GM06990 (cell line): Measurements from ENCODE around the gene CDH2.

ENCODE experiments used
- DNase-seq: peaks from one replicate; pipeline ENCODE4 v3.0.0-alpha.2; 2011; ENCODE audit not compliant: insufficient read length; ENCODE audit errors: extremely low read depth
- H3K27me3 ChIP-seq: replicated peaks from 2 replicates; pipeline ENCODE4 v1.6.0; 2011; ENCODE audit warnings: low read length; ENCODE audit not compliant: control insufficient read depth, insufficient read depth
- H3K36me3 ChIP-seq: 2 replicates; pipeline ENCODE4 v1.5.1; 2011; ENCODE audit warnings: low read length; ENCODE audit not compliant: control insufficient read depth, insufficient read depth
- H3K4me3 ChIP-seq: replicated peaks from 2 replicates; pipeline ENCODE4 v1.5.1; 2011; ENCODE audit warnings: low read depth, mild to moderate bottlenecking, control low read depth, low read length
- CTCF ChIP-seq: IDR thresholded peaks from 2 replicates; pipeline ENCODE4 v1.5.1; 2011; ENCODE audit warnings: low read length, control low read depth, mild to moderate bottlenecking, inconsistent platforms; ENCODE audit not compliant: insufficient read depth, poor library complexity, severe bottlenecking

CDH2 gene

DNA sequence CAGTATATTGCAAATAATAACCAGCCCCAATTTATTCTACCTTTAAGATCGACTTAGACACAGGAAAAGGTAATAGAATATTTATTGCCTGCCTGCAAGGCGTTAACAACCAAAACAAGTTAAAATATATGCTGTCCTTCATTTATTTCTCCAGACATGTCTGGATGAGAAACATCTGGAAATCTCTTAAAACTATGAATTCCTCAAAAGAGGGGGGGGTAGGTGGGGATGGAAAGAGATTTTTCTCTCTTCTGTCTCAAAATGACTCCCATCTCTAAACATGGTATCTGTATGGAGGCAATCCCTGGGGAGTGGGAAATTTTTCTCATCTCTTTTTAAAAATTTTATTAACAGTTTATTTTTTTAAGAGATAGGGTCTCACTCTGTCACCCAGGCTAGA, 113.0 kb downstream of the CDH2 start:
- Histone ChIP-seq H3K36me3 (no peaks in the 10 kb centered on the region), H3K27me3 (no peaks in the 10 kb centered on the region), H3K4me3 (no peak overlapping the region)
- TF ChIP-seq CTCF, result no peak
- no peak for DNase-seq

- no peak for TF ChIP-seq CTCF
- Histone ChIP-seq H3K36me3 (no peaks in the 10 kb centered on the region), H3K27me3 (no peaks in the 10 kb centered on the region), H3K4me3 (no peak overlapping the region)
- DNase-seq, result no peak
Observed at GRCh38 chr18:28063271-28063761, 113.6 kb downstream of the CDH2 start.

DNA sequence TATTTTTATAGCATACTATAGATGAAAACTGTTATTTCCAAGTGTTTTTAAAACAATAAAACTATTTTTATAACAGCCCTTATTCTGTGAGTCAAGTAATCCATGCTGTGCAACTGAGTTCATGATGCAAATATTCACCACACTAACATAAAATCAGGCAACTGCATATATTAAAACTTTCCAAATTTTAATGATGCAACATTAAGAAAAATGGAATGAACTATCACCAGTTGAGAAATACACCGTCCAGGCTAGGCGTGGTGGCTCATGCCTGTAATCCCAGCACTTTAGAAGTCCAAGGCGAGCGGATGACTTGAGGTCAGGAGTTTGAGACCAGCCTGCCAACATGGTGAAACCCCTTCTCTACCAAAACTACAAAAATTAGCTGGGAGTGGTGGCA, 114.5 kb downstream of the CDH2 start:
- no peaks in the 10 kb centered on the region for H3K27me3 ChIP-seq
- no peaks in the 10 kb centered on the region for H3K36me3 ChIP-seq
- no peak overlapping the region for H3K4me3 ChIP-seq
- no peak for DNase-seq
- no peak for TF ChIP-seq CTCF

DNA sequence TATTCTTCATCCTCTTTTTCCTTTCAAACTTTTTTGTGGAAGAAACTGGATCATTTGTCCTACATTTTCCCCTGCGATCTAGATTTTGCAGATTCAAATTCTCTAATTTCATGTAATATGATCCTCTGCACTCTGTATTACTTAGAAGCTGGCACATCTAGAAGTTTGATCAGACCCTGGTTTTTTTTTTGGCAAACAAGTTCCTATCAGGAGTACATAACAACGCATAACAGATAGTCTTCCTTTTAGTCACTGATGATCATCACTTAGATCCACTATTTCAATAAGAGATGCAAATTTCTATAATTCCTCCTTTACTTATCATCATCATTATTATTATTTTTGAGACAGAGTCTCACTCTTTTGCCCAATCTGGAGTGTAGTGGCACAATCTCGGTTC, 117.1 kb downstream of the CDH2 start:
- no peaks in the 10 kb centered on the region for H3K27me3 ChIP-seq
- DNase-seq, result no peak
- TF ChIP-seq CTCF, result no peak
- H3K4me3 ChIP-seq, result no peak overlapping the region
- H3K36me3 ChIP-seq, result no peaks in the 10 kb centered on the region

DNA sequence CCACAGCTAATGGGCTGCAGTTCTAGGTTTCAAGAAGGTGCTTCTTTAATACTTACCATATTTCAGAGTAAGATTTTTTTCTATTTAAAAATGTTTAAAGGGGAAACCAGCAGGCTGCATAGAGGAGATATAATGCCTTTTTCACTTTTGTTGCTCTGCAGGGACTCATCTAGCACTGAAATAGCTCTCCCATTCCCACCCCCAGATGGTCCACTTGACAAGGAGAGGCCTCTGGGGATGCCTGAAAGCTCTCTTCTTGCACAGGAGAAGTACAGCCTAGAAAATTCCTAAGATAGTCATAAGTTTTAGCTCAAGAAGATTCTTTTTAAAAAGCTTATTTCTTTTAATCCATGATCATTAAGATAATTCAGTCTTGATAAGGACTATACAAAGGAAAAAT, 126.4 kb downstream of the CDH2 start:
- Histone ChIP-seq H3K4me3 (no peak overlapping the region), H3K27me3 (no peaks in the 10 kb centered on the region), H3K36me3 (no peaks in the 10 kb centered on the region)
- no peak for TF ChIP-seq CTCF
- DNase-seq, result no peak

DNA sequence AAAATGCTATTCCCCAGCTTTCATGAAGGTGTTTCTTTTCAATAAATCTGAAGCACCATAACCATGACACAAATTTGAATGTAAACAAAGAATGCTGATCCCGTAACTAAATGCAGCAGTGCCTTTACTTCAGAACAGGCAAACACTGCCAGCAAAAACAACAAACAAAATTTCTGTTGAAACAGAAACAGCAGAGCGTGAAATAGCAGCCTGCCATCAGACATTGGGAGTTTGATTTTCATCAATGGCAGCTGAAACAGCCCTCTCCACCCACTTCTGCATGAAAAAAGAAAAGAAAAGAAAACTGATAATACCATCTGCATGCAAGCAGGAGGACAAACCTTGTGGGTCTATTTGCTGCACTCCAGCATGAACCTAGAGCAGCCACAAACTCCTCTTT, 128.3 kb downstream of the CDH2 start:
- no peaks in the 10 kb centered on the region for H3K27me3 ChIP-seq
- no peak for TF ChIP-seq CTCF
- DNase-seq, result no peak

More for the DNA sequence above, 128.3 kb downstream of the CDH2 start:
- Histone ChIP-seq H3K36me3 (no peaks in the 10 kb centered on the region), H3K4me3 (no peak overlapping the region)
